CD14-positive monocyte (primary cell): ENCODE measurements around the gene KRT7. TPM values are rescaled to one million over a fixed set of nuclear protein-coding genes. Genes with fewer than 3 reads are reported as not detected.

Source experiments
- DNase-seq, 3 donors: peaks; one replicate each; pipeline ENCODE4 v3.0.0-alpha.2; 2011 to 2022
- H2AFZ ChIP-seq: 2 replicates; pipeline ENCODE4 v1.6.0; 2012; ENCODE audit warnings: mild to moderate bottlenecking, low read depth, low read length, inconsistent platforms; ENCODE audit not compliant: insufficient read depth, poor library complexity, severe bottlenecking
- H3K27ac ChIP-seq, 2 donors: 1 replicate in 1 of 2; 2 replicates in 1 of 2; pipeline ENCODE4 v1.5.1; 2012 to 2013; ENCODE audit warnings: low read length in 2 of 2, control low read depth in 1 of 2, inconsistent platforms in 1 of 2, low read depth in 1 of 2, mild to moderate bottlenecking in 1 of 2
- H3K27me3 ChIP-seq, 2 donors: one replicate each; pipeline versions ENCODE4 v1.6.0 to v1.6.1; 2011 to 2013; ENCODE audit warnings: low read length in 2 of 2; ENCODE audit not compliant: control insufficient read depth in 2 of 2, insufficient read depth in 2 of 2
- H3K36me3 ChIP-seq, 2 donors: replicated peaks in 1 of 2; 1 replicate in 1 of 2; 2 replicates in 1 of 2; pipeline versions ENCODE4 v1.5.1 to v1.6.1; 2012 to 2013; ENCODE audit warnings: low read length in 2 of 2, control low read depth in 1 of 2, inconsistent platforms in 1 of 2, mild to moderate bottlenecking in 1 of 2; ENCODE audit not compliant: insufficient read depth in 2 of 2, control insufficient read depth in 1 of 2
- H3K4me1 ChIP-seq, 2 donors: 1 replicate in 1 of 2; 2 replicates in 1 of 2; pipeline versions ENCODE4 v1.5.1 to v1.6.1; 2012 to 2013; ENCODE audit warnings: low read length in 2 of 2, control low read depth in 1 of 2, inconsistent platforms in 1 of 2, mild to moderate bottlenecking in 1 of 2, moderate library complexity in 1 of 2; ENCODE audit not compliant: insufficient read depth in 2 of 2, control insufficient read depth in 1 of 2
- H3K4me2 ChIP-seq: replicated peaks from 2 replicates; pipeline ENCODE3; 2012; ENCODE audit warnings: low read length, moderate library complexity, mild to moderate bottlenecking; ENCODE audit not compliant: poor library complexity, severe bottlenecking; ENCODE audit errors: extremely low read depth
- H3K4me3 ChIP-seq, 3 experiments: fragments of 200-600 bp in 1 of 3; sonication (generic) in 1 of 3; replicated peaks in 1 of 3; 1 replicate in 2 of 3; 2 replicates in 1 of 3; pipeline ENCODE4 v1.5.1; 2011 to 2013; ENCODE audit warnings: low read length in 3 of 3, mild to moderate bottlenecking in 3 of 3, control low read depth in 2 of 3, low read depth in 2 of 3, inconsistent platforms in 1 of 3, moderate library complexity in 1 of 3
- H3K79me2 ChIP-seq: 2 replicates; pipeline ENCODE4 v1.6.0; 2012; ENCODE audit warnings: mild to moderate bottlenecking, control low read depth, inconsistent platforms, low read length, moderate library complexity; ENCODE audit not compliant: insufficient read depth
- H3K9ac ChIP-seq: 2 replicates; pipeline ENCODE4 v1.6.0; 2017; ENCODE audit warnings: low read length, mild to moderate bottlenecking; ENCODE audit not compliant: insufficient read depth, poor library complexity, severe bottlenecking
- H3K9me3 ChIP-seq, 2 donors: replicated peaks in 1 of 2; 1 replicate in 1 of 2; 2 replicates in 1 of 2; pipeline versions ENCODE4 v1.5.1 to v1.6.1; 2012 to 2013; ENCODE audit warnings: low read length in 2 of 2, control low read depth in 1 of 2; ENCODE audit not compliant: control insufficient read depth in 1 of 2, insufficient read depth in 1 of 2
- H4K20me1 ChIP-seq: 2 replicates; pipeline ENCODE4 v1.6.0; 2012; ENCODE audit warnings: mild to moderate bottlenecking, low read length, control low read depth, moderate library complexity; ENCODE audit not compliant: insufficient read depth
- H3K27ac Mint-ChIP-seq, 7 donors: one replicate each; pipeline ENCODE4 v1.8.0; 2020; ENCODE audit warnings: mild to moderate bottlenecking in 7 of 7, mixed read lengths in 7 of 7, moderate library complexity in 6 of 7, inconsistent platforms in 2 of 7
- H3K27me3 Mint-ChIP-seq, 3 donors: one replicate each; pipeline ENCODE4 v1.8.0; 2021 to 2022; ENCODE audit warnings: low read depth in 3 of 3, mild to moderate bottlenecking in 3 of 3, mixed read lengths in 3 of 3, moderate library complexity in 3 of 3, inconsistent platforms in 1 of 3
- H3K36me3 Mint-ChIP-seq, 2 donors: one replicate each; pipeline ENCODE4 v1.8.0; 2020; ENCODE audit warnings: mixed read lengths in 2 of 2, inconsistent platforms in 1 of 2, mild to moderate bottlenecking in 1 of 2
- H3K4me1 Mint-ChIP-seq: one replicate; pipeline ENCODE4 v1.8.0; 2020; ENCODE audit warnings: mild to moderate bottlenecking, mixed read lengths
- H3K4me3 Mint-ChIP-seq, 2 donors: one replicate each; pipeline ENCODE4 v1.8.0; 2020; ENCODE audit warnings: mild to moderate bottlenecking in 2 of 2, mixed read lengths in 2 of 2, moderate library complexity in 1 of 2
- H3K9me3 Mint-ChIP-seq, 7 donors: one replicate each; pipeline ENCODE4 v1.8.0; 2020 to 2022; ENCODE audit warnings: mixed read lengths in 7 of 7, mild to moderate bottlenecking in 6 of 7, moderate library complexity in 6 of 7, inconsistent platforms in 2 of 7
- CTCF ChIP-seq: fragments of 200-600 bp; IDR thresholded peaks from one replicate; pipeline ENCODE4 v1.8.0; 2022; ENCODE audit warnings: antibody characterized with exemption, mild to moderate bottlenecking
- WGBS: methylation state at CpG from one replicate; pipeline ENCODE4 v1.1.5; 2013; ENCODE audit warnings: missing lambda C conversion rate; ENCODE audit not compliant: insufficient coverage; 5-methylcytosine and 5-hydroxymethylcytosine counted together
- intact Hi-C, 2 donors: fragments of 100-400 bp; cut with micrococcal nuclease; formaldehyde crosslinking; loops; one replicate each; pipeline versions ENCODE4 v1.15.0 to v1.15.1; 2023
- polyA plus RNA-seq, 3 donors: library from polyadenylated mRNA; depleted of rRNA in 1 of 3; unstranded in 2 of 3; stranded (reverse) in 1 of 3; fragments of 300-500 nt in 2 of 3; fragments of >200 nt in 1 of 3; fragmentation: Illumina TruSeq in 2 of 3; gene quantifications; 1 replicate in 2 of 3; 2 replicates in 1 of 3; pipeline ENCODE4 v1.2.3, GENCODE V29; 2012 to 2021

The KRT7 gene
- polyA plus RNA-seq, 3 donors, result 1.3 to 2.7 TPM; not detected in 1

GRCh38 chr12:52188658-52189057 lies 44.4 kb upstream of the KRT7 start:
- H3K4me1 Mint-ChIP-seq, result peaks cover 98% of the 10 kb centered on the region
- no peak for TF ChIP-seq CTCF
- intact Hi-C loops, result no loop called here
- Histone ChIP-seq H3K9me3 (no peaks in the 10 kb centered on the region), H3K4me1 (peaks cover 100% of the 10 kb centered on the region in 2 donors), H2AFZ (peak overlapping the region; percentile 3), H3K4me2 (no peak overlapping the region), H3K27me3 (no peaks in the 10 kb centered on the region), H3K79me2 (no peaks in the 10 kb centered on the region), H3K9ac (no peak overlapping the region), H3K27ac (peak overlapping the region; percentile 80 to 81), H3K36me3 (no peaks in the 10 kb centered on the region), H4K20me1 (no peaks in the 10 kb centered on the region), H3K4me3 (no peak overlapping the region)
- 90% methylated on average over 7 of the region's 7 CpGs for WGBS
- peak overlapping the region in 5 of 7 donors; percentile 73 to 85 (median 80) for H3K27ac Mint-ChIP-seq
- peaks cover 0 to 6% (median 1%) of the 10 kb centered on the region in 3 donors for H3K27me3 Mint-ChIP-seq
- H3K9me3 Mint-ChIP-seq, result no peaks in the 10 kb centered on the region
- peaks cover 0 to 7% of the 10 kb centered on the region in 2 donors for H3K36me3 Mint-ChIP-seq
- DNase-seq, result no peak
- H3K4me3 Mint-ChIP-seq, result no peak overlapping the region

GRCh38 chr12:52189376-52190174 lies 43.5 kb upstream of the KRT7 start:
- peak overlapping the region; percentile 13 for H3K4me2 ChIP-seq
- Mint-ChIP-seq H3K36me3 (peaks cover 0 to 10% of the 10 kb centered on the region in 2 donors), H3K27me3 (peaks cover 0 to 6% (median 1%) of the 10 kb centered on the region in 3 donors), H3K4me3 (peak overlapping the region in 1 of 2 donors; percentile 35), H3K4me1 (peaks cover 98% of the 10 kb centered on the region), H3K27ac (peak overlapping the region in 6 of 7 donors; percentile 18 to 88 (median 76)), H3K9me3 (peaks cover 0 to 2% (median 0%) of the 10 kb centered on the region in 7 donors)
- intact Hi-C loops, result loop anchor here in 1 of 2 donors (10.0 kb wide), 1 partner anchor 305 kb away; the partner anchor contains the start of gene ANKRD33
- peak overlapping the region; percentile 64 to 80 for H3K27ac ChIP-seq
- no peaks in the 10 kb centered on the region for H3K27me3 ChIP-seq
- no peak for TF ChIP-seq CTCF
- no peaks in the 10 kb centered on the region for H3K36me3 ChIP-seq
- peak in 1 of 3 donors; percentile 53 for DNase-seq
- H3K4me1 ChIP-seq, result peaks cover 100% of the 10 kb centered on the region in 2 donors
- WGBS, result 0% methylated on average over 2 of the region's 3 CpGs
- H3K9me3 ChIP-seq, result no peaks in the 10 kb centered on the region
- no peaks in the 10 kb centered on the region for H4K20me1 ChIP-seq
- no peak overlapping the region for H3K4me3 ChIP-seq
- no peak overlapping the region for H3K9ac ChIP-seq
- no peaks in the 10 kb centered on the region for H3K79me2 ChIP-seq
- H2AFZ ChIP-seq, result no peak overlapping the region
